NCI-H526 treated with DMSO at 0.1 percent for 48 hours (cell line): Measurements from ENCODE around the gene KIAA1671.
A peak's percentile ranks its signal among the peaks of the same experiment; 100 is the strongest.

Experiments
- DNase-seq: peaks from one replicate; lab custom pipeline; 2025; lab: John Stamatoyannopoulos, UW

The KIAA1671 gene

GRCh38 chr22:24952837-24953383, 394 bp downstream of the KIAA1671 start:
- DNase-seq, result peak; percentile 28

GRCh38 chr22:24953384-24954113, 1.0 kb downstream of the KIAA1671 start:
- DNase-seq, result no peak

GRCh38 chr22:24954114-24954463, 1.6 kb downstream of the KIAA1671 start:
- no peak for DNase-seq

GRCh38 chr22:24954856-24955255, 2.3 kb downstream of the KIAA1671 start:
- no peak for DNase-seq

GRCh38 chr22:24957043-24957442, 4.5 kb downstream of the KIAA1671 start:
- no peak for DNase-seq

- DNase-seq, result no peak
Measured at GRCh38 chr22:24961217-24961844, 8.8 kb downstream of the KIAA1671 start.

- no peak for DNase-seq
Measured at GRCh38 chr22:24962094-24962493, 9.6 kb downstream of the KIAA1671 start.

- DNase-seq, result no peak
Measured at GRCh38 chr22:24962835-24963234, 10.3 kb downstream of the KIAA1671 start.

GRCh38 chr22:24964441-24964840, 11.9 kb downstream of the KIAA1671 start:
- DNase-seq, result no peak

- no peak for DNase-seq
Measured at GRCh38 chr22:24965822-24966626, 13.5 kb downstream of the KIAA1671 start.

- no peak for DNase-seq
Measured at GRCh38 chr22:24968066-24968561, 15.6 kb downstream of the KIAA1671 start.

- no peak for DNase-seq
Measured at GRCh38 chr22:24969560-24970301, 17.2 kb downstream of the KIAA1671 start.

- DNase-seq, result no peak
Measured at GRCh38 chr22:24972369-24972768, 19.9 kb downstream of the KIAA1671 start.

GRCh38 chr22:24973872-24974271, 21.4 kb downstream of the KIAA1671 start:
- no peak for DNase-seq

GRCh38 chr22:24975125-24975640, 22.7 kb downstream of the KIAA1671 start:
- DNase-seq, result no peak

GRCh38 chr22:24975813-24976341, 23.4 kb downstream of the KIAA1671 start:
- no peak for DNase-seq

GRCh38 chr22:24976442-24977218, 24.1 kb downstream of the KIAA1671 start:
- no peak for DNase-seq

GRCh38 chr22:24977370-24978221, 25.1 kb downstream of the KIAA1671 start:
- no peak for DNase-seq

GRCh38 chr22:24978308-24978707, 25.8 kb downstream of the KIAA1671 start:
- no peak for DNase-seq

- no peak for DNase-seq
Measured at GRCh38 chr22:24981066-24981465, 28.6 kb downstream of the KIAA1671 start.
